ENCODE results near the gene RCCD1. TPM values are rescaled to one million over a fixed set of nuclear protein-coding genes. Genes with fewer than 3 reads are reported as not detected.
"Not testable (repeated sequence)": the region's sequence is repeated elsewhere in the genome, so short reads cannot be mapped to it uniquely, and the experiment has no call there.

RCCD1 gene
- total RNA-seq, 3 donors from 2014 or later: 5.3 to 9.8 (median 7.9) TPM

DNA sequence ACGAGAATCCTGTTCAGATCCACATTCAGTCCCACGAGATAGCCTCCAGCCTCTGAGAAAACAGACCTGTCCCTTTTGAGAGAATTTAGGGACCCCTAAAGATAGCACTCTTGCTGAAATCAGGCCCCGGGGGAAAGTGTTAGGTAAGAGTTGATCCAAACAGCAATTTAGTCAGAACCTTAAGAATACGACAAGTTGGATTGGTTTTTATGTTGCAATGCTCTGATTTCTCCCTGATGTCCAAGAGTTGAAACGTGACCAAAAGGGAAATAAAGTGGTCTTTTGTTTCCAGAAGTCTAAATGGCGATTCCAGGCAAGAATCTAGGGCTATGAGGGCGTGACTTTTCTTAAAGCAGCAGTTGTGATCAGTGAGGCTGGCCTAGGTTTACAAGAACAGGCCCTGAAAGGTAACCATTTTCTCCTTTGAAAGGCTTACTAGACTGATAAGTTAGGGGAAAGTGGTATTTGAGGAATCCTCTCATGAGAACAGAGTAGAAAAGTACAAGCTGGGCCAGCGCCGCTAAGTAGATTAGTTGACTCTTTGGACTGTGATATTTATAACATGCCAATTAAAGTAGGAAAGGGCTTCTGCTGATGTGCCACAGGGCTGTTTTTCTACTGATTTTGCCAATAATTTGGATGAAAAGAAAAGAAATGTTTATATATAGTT is 46.7 kb upstream of the RCCD1 start:
- DNase-seq (ENCODE audit: low spot score in 2 of 2): no peak
- TF ChIP-seq POLR2AphosphoS5 (IDR thresholded peaks at IDR 0.05): no peak
- no peak for TF ChIP-seq POLR2A (IDR thresholded peaks at IDR 0.05)
- TF ChIP-seq, protein P1, sequence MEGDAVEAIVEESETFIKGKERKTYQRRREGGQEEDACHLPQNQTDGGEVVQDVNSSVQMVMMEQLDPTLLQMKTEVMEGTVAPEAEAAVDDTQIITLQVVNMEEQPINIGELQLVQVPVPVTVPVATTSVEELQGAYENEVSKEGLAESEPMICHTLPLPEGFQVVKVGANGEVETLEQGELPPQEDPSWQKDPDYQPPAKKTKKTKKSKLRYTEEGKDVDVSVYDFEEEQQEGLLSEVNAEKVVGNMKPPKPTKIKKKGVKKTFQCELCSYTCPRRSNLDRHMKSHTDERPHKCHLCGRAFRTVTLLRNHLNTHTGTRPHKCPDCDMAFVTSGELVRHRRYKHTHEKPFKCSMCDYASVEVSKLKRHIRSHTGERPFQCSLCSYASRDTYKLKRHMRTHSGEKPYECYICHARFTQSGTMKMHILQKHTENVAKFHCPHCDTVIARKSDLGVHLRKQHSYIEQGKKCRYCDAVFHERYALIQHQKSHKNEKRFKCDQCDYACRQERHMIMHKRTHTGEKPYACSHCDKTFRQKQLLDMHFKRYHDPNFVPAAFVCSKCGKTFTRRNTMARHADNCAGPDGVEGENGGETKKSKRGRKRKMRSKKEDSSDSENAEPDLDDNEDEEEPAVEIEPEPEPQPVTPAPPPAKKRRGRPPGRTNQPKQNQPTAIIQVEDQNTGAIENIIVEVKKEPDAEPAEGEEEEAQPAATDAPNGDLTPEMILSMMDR (IDR thresholded peaks at IDR 0.05): no peak
- Histone ChIP-seq H3K27me3 (no peaks in the 10 kb centered on the region), H3K4me1 (peaks cover 0 to 7% of the 10 kb centered on the region in 2 donors), H3K27ac (peak overlapping the region; percentile 46 to 67), H3K4me3 (no peak overlapping the region), H3K9me3 (no peaks in the 10 kb centered on the region), H3K36me3 (peaks cover 18% of the 10 kb centered on the region)
- intact Hi-C loops (cut with DNase I; ENCODE audit: low total_unique reads): no loop called here

DNA sequence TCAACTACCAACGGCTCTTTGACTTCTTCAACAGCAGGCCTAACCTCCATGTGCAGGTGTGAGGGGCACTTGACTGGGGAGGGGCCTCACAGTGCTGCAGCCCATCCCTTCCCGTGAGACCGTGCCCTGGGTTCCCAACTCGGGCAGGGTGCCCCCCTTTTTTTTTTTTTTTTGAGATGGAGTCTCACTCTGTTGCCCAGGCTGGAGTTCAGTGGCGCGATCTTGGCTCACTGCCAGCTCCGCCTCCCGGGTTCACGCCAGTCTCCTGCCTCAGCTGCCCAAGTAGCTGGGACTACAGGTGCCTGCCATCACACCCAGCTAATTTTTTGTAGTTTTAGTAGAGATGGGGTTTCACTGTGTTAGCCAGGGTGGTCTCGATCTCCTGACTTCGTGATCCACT is 45.2 kb upstream of the RCCD1 start:
- H3K27me3 ChIP-seq; intact Hi-C loops (cut with DNase I; ENCODE audit: low total_unique reads); H3K27ac ChIP-seq; H3K9me3 ChIP-seq; DNase-seq (ENCODE audit: low spot score in 2 of 2); H3K4me1 ChIP-seq; H3K4me3 ChIP-seq: not testable (repeated sequence)
- peaks cover 25% of the 10 kb centered on the region for H3K36me3 ChIP-seq

DNA sequence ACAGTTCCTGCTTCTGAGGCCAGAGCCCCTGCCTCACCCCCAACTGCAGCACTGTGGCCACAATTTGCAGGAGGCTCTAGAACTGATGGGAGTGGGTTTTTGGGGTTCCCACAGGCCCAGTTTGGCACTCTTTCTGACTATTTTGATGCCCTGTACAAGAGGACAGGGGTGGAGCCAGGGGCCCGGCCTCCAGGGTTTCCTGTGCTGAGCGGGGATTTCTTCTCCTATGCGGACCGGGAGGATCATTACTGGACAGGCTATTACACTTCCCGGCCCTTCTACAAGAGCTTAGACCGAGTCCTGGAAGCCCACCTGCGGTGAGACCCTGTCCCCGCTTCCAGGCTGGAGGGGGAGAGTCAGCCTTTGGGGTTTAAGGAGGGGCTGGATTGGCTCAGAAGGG is 44.7 kb upstream of the RCCD1 start:
- Histone ChIP-seq H3K27ac (no peak overlapping the region), H3K4me1 (no peaks in the 10 kb centered on the region), H3K4me3 (no peak overlapping the region), H3K36me3 (peaks cover 25% of the 10 kb centered on the region), H3K27me3 (no peaks in the 10 kb centered on the region), H3K9me3 (no peaks in the 10 kb centered on the region)
- intact Hi-C loops (cut with DNase I; ENCODE audit: low total_unique reads): no loop called here
- TF ChIP-seq POLR2AphosphoS5 (IDR thresholded peaks at IDR 0.05): no peak
- TF ChIP-seq POLR2A (IDR thresholded peaks at IDR 0.05): no peak
- TF ChIP-seq, protein P1 (IDR thresholded peaks at IDR 0.05): no peak
- no peak for DNase-seq (ENCODE audit: low spot score in 2 of 2)

DNA sequence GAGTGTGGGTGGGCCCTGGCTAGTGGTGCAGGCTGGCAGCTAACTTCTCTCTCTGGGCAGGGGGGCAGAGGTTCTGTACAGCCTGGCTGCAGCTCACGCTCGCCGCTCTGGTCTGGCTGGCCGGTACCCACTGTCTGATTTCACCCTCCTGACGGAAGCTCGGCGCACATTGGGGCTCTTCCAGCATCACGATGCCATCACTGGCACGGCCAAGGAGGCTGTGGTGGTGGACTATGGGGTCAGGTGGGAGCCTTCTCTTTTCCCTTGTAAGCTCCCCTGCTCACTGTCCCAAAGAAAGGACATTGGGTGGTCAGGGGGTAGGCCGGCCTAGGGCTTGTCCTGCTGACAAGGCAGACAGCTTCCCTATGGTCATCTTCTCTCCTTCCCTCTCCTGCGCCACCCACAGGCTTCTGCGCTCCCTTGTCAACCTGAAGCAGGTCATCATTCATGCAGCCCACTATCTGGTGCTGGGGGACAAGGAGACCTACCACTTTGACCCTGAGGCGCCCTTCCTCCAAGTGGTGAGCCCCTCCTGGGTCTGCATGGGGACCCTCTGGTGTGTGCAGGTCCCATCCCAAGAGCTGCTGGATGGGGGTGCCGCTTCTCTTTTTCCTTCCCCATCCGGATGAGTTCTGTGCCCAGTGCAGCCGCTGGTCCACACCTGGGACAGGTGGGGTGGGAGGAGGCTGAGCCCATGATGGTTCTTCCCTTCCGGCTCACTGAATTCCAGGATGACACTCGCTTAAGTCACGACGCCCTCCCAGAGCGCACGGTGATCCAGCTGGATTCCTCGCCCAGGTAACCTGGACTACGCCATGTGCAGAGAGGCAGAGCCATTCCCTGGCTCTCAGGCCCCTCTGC is 44.0 kb upstream of the RCCD1 start:
- intact Hi-C loops (cut with DNase I; ENCODE audit: low total_unique reads): no loop called here
- Histone ChIP-seq H3K4me3 (no peak overlapping the region), H3K27me3 (no peaks in the 10 kb centered on the region), H3K4me1 (no peaks in the 10 kb centered on the region), H3K36me3 (peaks cover 25% of the 10 kb centered on the region), H3K9me3 (no peaks in the 10 kb centered on the region), H3K27ac (no peak overlapping the region)
- DNase-seq (ENCODE audit: low spot score in 2 of 2): no peak
- TF ChIP-seq POLR2AphosphoS5 (IDR thresholded peaks at IDR 0.05) (no peak), POLR2A (IDR thresholded peaks at IDR 0.05) (no peak)
- TF ChIP-seq, protein P1 (IDR thresholded peaks at IDR 0.05): no peak

DNA sequence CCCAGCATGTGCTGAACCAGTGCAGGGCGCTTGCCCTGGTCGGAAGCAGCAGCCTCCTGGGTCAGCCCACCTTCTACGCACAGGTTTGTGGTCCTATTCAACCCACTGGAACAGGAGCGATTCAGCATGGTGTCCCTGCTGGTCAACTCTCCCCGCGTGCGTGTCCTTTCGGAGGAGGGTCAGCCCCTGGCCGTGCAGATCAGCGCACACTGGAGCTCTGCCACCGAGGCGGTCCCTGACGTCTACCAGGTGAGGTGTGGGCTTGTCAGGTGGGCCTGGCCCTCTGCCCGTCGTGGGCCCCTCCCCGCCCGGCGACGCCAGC is 43.4 kb upstream of the RCCD1 start:
- Histone ChIP-seq H3K36me3 (peaks cover 25% of the 10 kb centered on the region), H3K27ac (no peak overlapping the region)
- DNase-seq (ENCODE audit: low spot score in 2 of 2): no peak

More for the DNA sequence above, 43.4 kb upstream of the RCCD1 start:
- no peaks in the 10 kb centered on the region for H3K9me3 ChIP-seq
- no peak overlapping the region for H3K4me3 ChIP-seq
- no peak for TF ChIP-seq POLR2AphosphoS5 (IDR thresholded peaks at IDR 0.05)
- TF ChIP-seq, protein P1 (IDR thresholded peaks at IDR 0.05): no peak
- no peak for TF ChIP-seq POLR2A (IDR thresholded peaks at IDR 0.05)
- intact Hi-C loops (cut with DNase I; ENCODE audit: low total_unique reads): no loop called here
- H3K27me3 ChIP-seq: no peaks in the 10 kb centered on the region
- H3K4me1 ChIP-seq: no peaks in the 10 kb centered on the region

Measured in breast epithelium (tissue), 4 donors.